A673 (cell line): ENCODE results near the gene GBF1. TPM values are rescaled to one million over a fixed set of nuclear protein-coding genes. Genes with fewer than 3 reads are reported as not detected.

Experiments used
- BruUV-seq: library from RNA; stranded (reverse); fragments of 400-500 nt; replicated peaks from 2 replicates; lab custom pipeline; 2021; lab: Mats Ljungman, UMichigan
- CTCF ChIA-PET: fragments of 300-600 bp; sonication (Branson Sonifier 250); formaldehyde crosslinking; loops from one replicate; lab custom pipeline; 2022; ENCODE audit warnings: antibody characterized with exemption; lab: Charles Lee
- POLR2A ChIA-PET: fragments of 300-600 bp; sonication (Branson Sonifier 250); formaldehyde crosslinking; loops from one replicate; lab custom pipeline; 2022; ENCODE audit warnings: antibody characterized with exemption; ENCODE audit not compliant: low non-redundant PET; lab: Charles Lee
- DNase-seq: peaks from one replicate; pipeline ENCODE4 v3.0.0-alpha.2; 2015; ENCODE audit warnings: low spot score
- H3K27ac ChIP-seq: fragments of 200-600 bp; sonication (generic); 2 replicates; pipeline ENCODE4 v1.5.1; 2016; ENCODE audit warnings: mixed run types, low read depth, mild to moderate bottlenecking, mixed read lengths, antibody characterized with exemption, low read length; ENCODE audit not compliant: poor library complexity, severe bottlenecking
- H3K27me3 ChIP-seq: fragments of 200-600 bp; sonication (generic); replicated peaks from 2 replicates; pipeline ENCODE4 v1.6.1; 2017; ENCODE audit warnings: mixed run types, low read depth, mild to moderate bottlenecking, mixed read lengths, antibody characterized with exemption, low read length; ENCODE audit not compliant: insufficient read depth, poor library complexity
- H3K36me3 ChIP-seq: fragments of 200-600 bp; sonication (generic); 2 replicates; pipeline ENCODE4 v1.6.1; 2016; ENCODE audit warnings: mixed run types, mild to moderate bottlenecking, mixed read lengths, antibody characterized with exemption, low read length; ENCODE audit not compliant: insufficient read depth, poor library complexity, severe bottlenecking
- H3K4me1 ChIP-seq: fragments of 200-600 bp; sonication (generic); 2 replicates; pipeline ENCODE4 v1.6.1; 2017; ENCODE audit warnings: mixed run types, mild to moderate bottlenecking, mixed read lengths, antibody characterized with exemption, low read length; ENCODE audit not compliant: insufficient read depth, poor library complexity, severe bottlenecking
- H3K4me3 ChIP-seq: fragments of 200-600 bp; sonication (generic); 2 replicates; pipeline ENCODE4 v1.5.1; 2016; ENCODE audit warnings: low read depth, mixed run types, mild to moderate bottlenecking, mixed read lengths, low read length; ENCODE audit not compliant: poor library complexity, severe bottlenecking
- H3K9me3 ChIP-seq: fragments of 200-600 bp; sonication (generic); 2 replicates; pipeline ENCODE4 v1.6.1; 2016; ENCODE audit warnings: mixed run types, low read depth, mild to moderate bottlenecking, mixed read lengths, antibody characterized with exemption, low read length; ENCODE audit not compliant: poor library complexity, severe bottlenecking
- CTCF ChIP-seq: fragments of 300-800, 200-600 bp; sonication (generic); conservative IDR thresholded peaks from 2 replicates; pipeline ENCODE4 v1.5.1; 2017; ENCODE audit warnings: low read depth, mild to moderate bottlenecking, antibody characterized with exemption, low read length, moderate library complexity, mixed read lengths
- EZH2 ChIP-seq: fragments of 200-600 bp; sonication (generic); IDR thresholded peaks from 2 replicates; pipeline ENCODE4 v1.6.1; 2017; ENCODE audit warnings: borderline replicate concordance, low read depth, mild to moderate bottlenecking, mixed read lengths, antibody characterized with exemption, low read length; ENCODE audit not compliant: poor library complexity, severe bottlenecking
- intact Hi-C: fragments of 100-400 bp; cut with micrococcal nuclease; formaldehyde crosslinking; loops from one replicate; pipeline ENCODE4 v1.10.0; 2022; ENCODE audit not compliant: unreplicated experiment
- total RNA-seq: library from RNA; stranded (reverse); gene quantifications from 2 replicates; pipeline ENCODE4 v1.2.3, GENCODE V29; 2021

The GBF1 gene
- total RNA-seq, 1 experiment from 2014 or later: 50.0 TPM

GRCh38 chr10:102219370-102219769 is 26.0 kb upstream of the GBF1 start:
- DNase-seq: no peak
- intact Hi-C loops: no loop called here
- Histone ChIP-seq H3K27ac (no peak overlapping the region), H3K9me3 (no peaks in the 10 kb centered on the region), H3K36me3 (no peaks in the 10 kb centered on the region), H3K4me1 (no peaks in the 10 kb centered on the region), H3K27me3 (no peaks in the 10 kb centered on the region), H3K4me3 (no peak overlapping the region)
- ChIA-PET POLR2A (no interaction called here), CTCF (interaction anchor here (0.6 kb wide), 1 partner anchor 50 kb away, joined by 6 read pairs; no protein-coding TSS in a partner anchor)
- TF ChIP-seq CTCF (no peak), EZH2 (no peak)
- no TSS peak for BruUV-seq

GRCh38 chr10:102220612-102221011 is 24.7 kb upstream of the GBF1 start:
- H3K27me3 ChIP-seq: no peaks in the 10 kb centered on the region
- BruUV-seq: no TSS peak
- TF ChIP-seq EZH2 (no peak), CTCF (no peak)
- intact Hi-C loops: no loop called here
- no peaks in the 10 kb centered on the region for H3K9me3 ChIP-seq
- peaks cover 8% of the 10 kb centered on the region for H3K4me1 ChIP-seq
- ChIA-PET POLR2A (no interaction called here), CTCF (no interaction called here)
- H3K27ac ChIP-seq: no peak overlapping the region
- H3K36me3 ChIP-seq: no peaks in the 10 kb centered on the region
- no peak for DNase-seq
- H3K4me3 ChIP-seq: no peak overlapping the region

GRCh38 chr10:102222797-102223196 is 22.5 kb upstream of the GBF1 start:
- no peaks in the 10 kb centered on the region for H3K36me3 ChIP-seq
- BruUV-seq: no TSS peak
- H3K27ac ChIP-seq: no peak overlapping the region
- peaks cover 4% of the 10 kb centered on the region for H3K27me3 ChIP-seq
- TF ChIP-seq EZH2: no peak
- TF ChIP-seq CTCF: no peak
- ChIA-PET CTCF (no interaction called here), POLR2A (no interaction called here)
- H3K4me1 ChIP-seq: peaks cover 9% of the 10 kb centered on the region
- DNase-seq: no peak
- intact Hi-C loops: no loop called here
- no peak overlapping the region for H3K4me3 ChIP-seq
- no peaks in the 10 kb centered on the region for H3K9me3 ChIP-seq
